Measurements from ENCODE around the gene SLC18A3. TPM values are rescaled to one million over a fixed set of nuclear protein-coding genes. Genes with fewer than 3 reads are reported as not detected.

Gene SLC18A3
- total RNA-seq, 1 experiment from 2014 or later = not detected

- no peak for DNase-seq (ENCODE audit: low spot score)
Measured at GRCh38 chr10:49651039-49651835, 41.1 kb downstream of the SLC18A3 start.

GRCh38 chr10:49651917-49652316, 41.8 kb downstream of the SLC18A3 start:
- no peak for DNase-seq (ENCODE audit: low spot score)

- DNase-seq (ENCODE audit: low spot score) = no peak
Measured at GRCh38 chr10:49652421-49653272, 42.5 kb downstream of the SLC18A3 start.

- no peak for DNase-seq (ENCODE audit: low spot score)
Measured at GRCh38 chr10:49653273-49653929, 43.3 kb downstream of the SLC18A3 start.

- no peak for DNase-seq (ENCODE audit: low spot score)
Measured at GRCh38 chr10:49654036-49654693, 44.1 kb downstream of the SLC18A3 start.

GRCh38 chr10:49655099-49655498, 45.0 kb downstream of the SLC18A3 start:
- no peak for DNase-seq (ENCODE audit: low spot score)

GRCh38 chr10:49656845-49657493, 46.9 kb downstream of the SLC18A3 start:
- DNase-seq (ENCODE audit: low spot score) = no peak

GRCh38 chr10:49657606-49658005, 47.5 kb downstream of the SLC18A3 start:
- no peak for DNase-seq (ENCODE audit: low spot score)

GRCh38 chr10:49661140-49661856, 51.2 kb downstream of the SLC18A3 start:
- DNase-seq (ENCODE audit: low spot score) = no peak

Other genes starting within 250 kb of the SLC18A3 start
- gene DRGX, start 214.2 kb upstream of the SLC18A3 start, total RNA-seq (2014; rRNA removed; shearing (Covaris generic)) = not detected in 2 replicates
- gene ERCC6, start 71.2 kb upstream of the SLC18A3 start, total RNA-seq (2014; rRNA removed; shearing (Covaris generic)) = 4.5 and 5.7 TPM in 2 replicates
- gene CHAT, start 3.7 kb downstream of the SLC18A3 start, total RNA-seq (2014; rRNA removed; shearing (Covaris generic)) = not detected in 2 replicates
- not detected in 2 replicates for gene C10orf53, start 69.3 kb downstream of the SLC18A3 start, total RNA-seq (2014; rRNA removed; shearing (Covaris generic))
- 0.37 and 1.1 TPM in 2 replicates for gene OGDHL, start 152.0 kb downstream of the SLC18A3 start, total RNA-seq (2014; rRNA removed; shearing (Covaris generic))

Measured in H4 (cell line).